DMS153 treated with DMSO at 0.1 percent for 48 hours (cell line): ENCODE results near the gene PEA15.

ENCODE experiments used
- DNase-seq: peaks from one replicate; lab custom pipeline; 2025; ENCODE audit not compliant: unreplicated experiment; lab: John Stamatoyannopoulos, UW

Gene PEA15

GRCh38 chr1:160178731-160179130 lies 26.5 kb upstream of the PEA15 start:
- DNase-seq, result no peak

- no peak for DNase-seq
Measured at GRCh38 chr1:160179336-160179735, 25.8 kb upstream of the PEA15 start.

- DNase-seq, result no peak
Measured at GRCh38 chr1:160186246-160186645, 18.9 kb upstream of the PEA15 start.

GRCh38 chr1:160186729-160187128 lies 18.5 kb upstream of the PEA15 start:
- DNase-seq, result no peak

GRCh38 chr1:160187407-160187806 lies 17.8 kb upstream of the PEA15 start:
- no peak for DNase-seq

GRCh38 chr1:160188341-160188740 lies 16.8 kb upstream of the PEA15 start:
- no peak for DNase-seq

- no peak for DNase-seq
Measured at GRCh38 chr1:160189649-160190625, 15.2 kb upstream of the PEA15 start, which contains the start of gene CASQ1. TSS of gene CASQ1 (plus strand) at chr1:160190575. CDS start at chr1:160190752, 177 bp downstream.

- DNase-seq, result no peak
Measured at GRCh38 chr1:160191756-160192155, 13.4 kb upstream of the PEA15 start.

- no peak for DNase-seq
Measured at GRCh38 chr1:160192234-160192633, 12.9 kb upstream of the PEA15 start.

GRCh38 chr1:160193091-160193819 lies 11.9 kb upstream of the PEA15 start:
- peak; percentile 86 for DNase-seq

GRCh38 chr1:160193832-160194736 lies 11.1 kb upstream of the PEA15 start:
- no peak for DNase-seq

- DNase-seq, result no peak
Measured at GRCh38 chr1:160194737-160195059, 10.5 kb upstream of the PEA15 start.

GRCh38 chr1:160196143-160196542 lies 9.0 kb upstream of the PEA15 start:
- DNase-seq, result no peak

- DNase-seq, result no peak
Measured at GRCh38 chr1:160197231-160197630, 8.0 kb upstream of the PEA15 start.

- no peak for DNase-seq
Measured at GRCh38 chr1:160200786-160201185, 4.4 kb upstream of the PEA15 start.

GRCh38 chr1:160204526-160205241 lies 500 bp upstream of the PEA15 start:
- DNase-seq, result peak; percentile 40

- no peak for DNase-seq
Measured at GRCh38 chr1:160206036-160206389, 829 bp downstream of the PEA15 start.

- DNase-seq, result no peak
Measured at GRCh38 chr1:160206421-160207117, 1.4 kb downstream of the PEA15 start.

- DNase-seq, result no peak
Measured at GRCh38 chr1:160207118-160207650, 2.0 kb downstream of the PEA15 start.
